T-helper 2 cell treated with Interferon-gamma antibody and Interleukin-4, amounts not matched to agents 100 ng/mL and 5 ng/mL, for 36 hours (primary cell): ENCODE data around the gene RAB41. TPM values are rescaled to one million over a fixed set of nuclear protein-coding genes. Genes with fewer than 3 reads are reported as not detected.
"Not testable (repeated sequence)": the region's sequence is repeated elsewhere in the genome, so short reads cannot be mapped to it uniquely, and the experiment has no call there.

Experiments used
- intact Hi-C: fragments of 100-400 bp; cut with micrococcal nuclease; formaldehyde crosslinking; loops from one replicate; pipeline ENCODE4 v1.15.1; 2023
- total RNA-seq: library from RNA; stranded (reverse); gene quantifications from 2 replicates; pipeline ENCODE4 v1.2.3, GENCODE V29; 2022

RAB41 gene
- total RNA-seq, result not detected in 2 replicates

DNA sequence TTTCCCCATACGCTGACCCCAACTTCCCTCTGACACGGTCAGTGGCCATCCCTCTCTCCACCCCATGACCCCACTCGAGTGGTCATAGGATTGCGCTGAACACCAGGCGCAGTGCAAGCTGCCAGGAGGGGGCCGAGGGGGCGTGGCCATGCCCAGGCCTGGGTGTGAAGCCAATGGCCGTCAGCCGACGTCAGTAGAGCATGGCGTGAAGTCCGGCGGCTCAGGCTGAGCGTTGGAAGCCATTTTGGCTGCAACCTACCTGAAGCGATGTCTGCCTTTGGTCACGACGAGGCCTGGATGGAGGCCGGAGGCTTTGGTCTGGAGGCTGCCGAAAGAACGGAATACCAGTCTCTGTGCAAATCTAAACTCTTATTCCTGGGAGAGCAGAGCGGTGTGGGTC, at the start of gene RAB41:
Gene RAB41 (plus strand): TSS at position 222 of the 400 bp plus-strand sequence. CDS start 46 bp downstream, at position 268.
- intact Hi-C loops, result no loop called here

DNA sequence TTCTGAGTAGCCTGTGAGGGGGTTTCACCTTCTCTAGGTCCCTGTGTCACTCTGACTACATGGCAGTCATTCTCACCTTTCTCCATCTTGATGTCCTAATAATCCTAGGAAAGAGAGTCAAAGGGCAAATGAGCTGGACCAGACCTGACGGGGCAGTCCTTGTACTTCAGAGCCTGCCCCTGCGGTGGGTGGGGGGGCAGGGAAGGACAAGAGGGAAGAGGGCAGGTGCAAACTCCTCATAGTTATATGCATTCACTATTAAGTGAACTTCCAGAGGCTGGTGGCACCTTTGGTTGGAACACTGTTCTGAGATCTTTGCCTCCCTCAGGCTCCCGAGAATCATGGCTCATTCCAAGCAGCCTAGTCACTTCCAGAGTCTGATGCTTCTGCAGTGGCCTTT, 47.6 kb upstream of the RAB41 start, which contains the start of gene AWAT1:
Gene AWAT1 (plus strand): TSS at position 301 of the 400 bp plus-strand sequence. CDS start 41 bp downstream, at position 342.
- intact Hi-C loops, result no loop called here

DNA sequence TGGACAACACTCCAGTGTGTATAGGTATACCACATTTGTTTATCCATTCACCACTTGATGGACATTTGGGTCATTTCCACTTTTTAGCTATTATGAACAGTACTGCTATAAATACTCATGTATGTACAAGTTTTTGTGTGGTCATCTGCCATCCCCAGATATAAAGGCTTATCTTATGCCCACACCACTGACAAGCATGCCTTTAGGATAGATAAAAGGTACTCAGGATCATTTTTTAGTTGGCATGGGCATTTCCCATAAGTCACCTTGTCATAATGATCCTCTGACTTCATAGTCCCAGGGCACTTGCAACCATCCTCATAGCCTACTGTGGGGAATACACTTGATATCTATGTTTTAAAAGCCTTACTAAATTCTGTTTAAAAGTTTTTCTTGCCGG, 41.2 kb upstream of the RAB41 start:
- intact Hi-C loops, result no loop called here

DNA sequence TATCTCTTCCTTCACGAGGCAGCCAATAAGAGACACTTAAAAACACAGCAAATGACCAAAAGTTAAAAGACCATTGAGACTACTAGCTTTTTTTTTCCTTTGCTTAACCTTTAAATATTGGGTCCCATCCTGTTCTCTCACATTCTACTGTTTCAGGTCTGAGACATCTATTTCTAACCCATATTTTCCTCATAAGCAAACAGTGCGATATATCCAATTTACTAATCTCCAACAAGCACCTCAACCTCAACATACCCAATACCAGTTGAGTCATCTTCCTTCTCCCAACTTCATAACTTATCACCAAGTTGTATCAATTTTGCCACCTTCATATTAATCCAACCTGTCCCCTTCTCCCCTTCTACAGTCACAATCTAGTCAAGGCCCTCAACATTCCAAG, 40.5 kb upstream of the RAB41 start:
- intact Hi-C loops, result no loop called here

DNA sequence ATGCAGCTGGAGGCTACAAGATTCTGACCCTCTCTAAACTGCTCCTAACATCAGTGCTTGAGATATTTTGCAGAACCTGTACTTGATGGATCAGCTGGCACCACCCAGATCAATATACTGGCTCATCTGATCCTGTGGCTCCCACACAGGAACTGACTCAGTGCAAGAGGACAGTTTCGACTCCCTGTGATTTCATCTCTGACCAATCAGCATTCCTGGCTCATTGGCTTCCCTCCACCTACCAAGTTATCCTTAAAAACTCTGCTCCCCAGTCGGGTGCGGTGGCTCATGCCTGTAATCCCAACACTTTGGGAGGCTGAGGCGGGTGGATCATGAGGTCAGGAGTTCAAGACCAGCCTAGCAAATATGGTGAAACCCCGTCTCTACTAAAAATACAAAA, 38.4 kb upstream of the RAB41 start:
- intact Hi-C loops, result not testable (repeated sequence)

DNA sequence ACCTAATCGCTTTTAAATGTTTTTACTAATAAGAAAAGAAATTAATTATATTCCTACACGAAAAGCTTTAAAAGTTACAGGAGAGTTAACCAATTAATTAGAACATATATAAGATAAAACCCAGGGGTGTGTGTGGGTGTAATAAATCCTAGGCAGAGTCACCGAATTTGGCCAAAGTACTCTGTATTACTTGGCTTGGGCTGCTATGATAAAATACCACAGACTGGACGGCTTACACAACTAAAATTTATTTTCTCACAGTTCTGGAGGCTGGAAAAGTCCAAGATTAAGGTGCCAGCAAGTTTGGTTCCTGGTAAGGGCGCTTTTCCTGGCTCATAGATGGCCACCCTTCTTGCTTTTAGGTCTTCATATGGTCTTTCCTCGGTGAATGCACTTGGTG, 37.1 kb upstream of the RAB41 start:
- intact Hi-C loops, result no loop called here

DNA sequence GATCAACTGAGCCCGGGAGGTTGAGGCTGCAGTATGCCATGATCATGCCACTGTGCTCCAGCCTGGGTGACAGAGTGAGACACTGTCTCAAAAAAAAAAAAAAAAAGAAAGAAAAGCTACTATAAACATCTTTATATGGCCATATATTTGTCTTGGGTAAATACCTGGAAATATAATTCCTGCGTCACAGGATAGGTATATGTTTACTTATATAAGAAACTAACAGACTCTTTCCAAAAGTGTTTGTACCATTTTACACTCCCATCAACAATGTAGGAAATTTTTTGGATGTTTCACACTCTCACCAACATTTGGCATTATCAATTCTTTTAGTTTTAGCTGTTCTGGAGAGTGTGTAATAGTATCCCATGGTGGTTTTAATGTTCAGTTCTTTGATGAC, 34.7 kb upstream of the RAB41 start:
- intact Hi-C loops, result no loop called here

DNA sequence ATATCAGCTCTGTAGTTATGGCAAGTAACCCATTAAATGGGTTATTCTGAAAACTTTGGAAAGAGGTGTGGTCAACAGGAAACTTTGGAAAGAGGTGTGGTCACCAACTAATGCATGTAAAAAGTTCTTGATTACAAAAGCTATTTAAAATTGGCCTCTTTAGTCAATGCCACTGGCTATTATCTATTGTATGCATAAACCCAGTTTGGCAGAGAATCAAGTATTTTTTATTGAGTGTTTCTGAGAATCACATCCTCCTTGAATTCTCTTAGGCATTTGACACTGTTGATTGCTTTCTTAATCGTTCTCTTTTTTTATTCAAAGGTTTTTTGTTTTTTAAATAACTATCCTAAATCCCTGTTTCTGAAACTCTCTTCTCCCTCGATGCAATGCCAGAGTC, 29.5 kb upstream of the RAB41 start:
- intact Hi-C loops, result no loop called here

DNA sequence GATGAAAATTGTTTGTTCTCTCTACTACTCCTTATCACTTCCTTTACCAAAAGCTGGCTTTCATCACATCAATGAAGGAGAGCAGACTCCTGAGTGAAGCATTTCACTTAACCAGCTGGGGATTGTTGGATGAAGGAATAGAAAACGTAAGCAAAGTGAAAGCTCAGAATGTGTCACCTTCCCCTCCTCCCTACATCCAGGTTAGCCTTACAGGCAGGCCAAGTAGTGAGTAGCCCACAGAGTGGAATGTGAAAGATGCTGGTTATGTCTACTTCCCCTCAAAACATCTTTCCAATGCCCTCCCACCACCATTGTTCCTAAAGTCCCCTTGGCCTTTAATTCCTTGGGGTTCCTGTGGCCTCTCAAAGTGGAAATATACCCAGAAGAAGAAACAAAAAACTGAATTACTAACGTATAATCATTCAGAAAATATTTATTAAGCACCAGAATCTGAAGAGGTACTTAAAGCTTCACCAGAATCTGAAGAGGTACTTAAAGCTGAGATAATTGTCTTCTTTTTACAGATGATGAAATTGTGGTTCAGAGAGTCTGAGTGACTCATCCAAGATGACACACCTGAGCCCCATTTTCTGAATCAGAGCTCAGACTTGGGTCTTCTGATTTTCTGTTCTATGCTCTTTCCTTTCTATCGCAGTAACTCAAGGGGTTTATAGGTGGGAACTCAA, 28.5 kb upstream of the RAB41 start:
- intact Hi-C loops, result no loop called here

DNA sequence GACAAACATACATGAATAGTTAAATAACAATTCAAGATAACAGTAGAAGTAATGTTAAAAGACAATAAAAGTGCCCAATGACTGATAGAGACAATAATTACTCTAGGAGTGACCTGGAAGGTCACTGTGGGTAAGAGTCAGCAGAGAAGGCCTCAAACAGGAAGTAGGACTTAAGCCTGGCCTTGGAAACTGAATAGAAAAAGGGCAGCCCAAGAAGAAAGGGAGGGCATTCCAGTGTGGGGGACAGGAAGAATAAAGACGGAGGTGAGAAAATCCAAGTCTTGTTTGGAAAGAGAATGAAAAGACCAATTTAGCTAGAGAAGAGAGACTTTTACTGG, 27.9 kb upstream of the RAB41 start:
- intact Hi-C loops, result no loop called here

DNA sequence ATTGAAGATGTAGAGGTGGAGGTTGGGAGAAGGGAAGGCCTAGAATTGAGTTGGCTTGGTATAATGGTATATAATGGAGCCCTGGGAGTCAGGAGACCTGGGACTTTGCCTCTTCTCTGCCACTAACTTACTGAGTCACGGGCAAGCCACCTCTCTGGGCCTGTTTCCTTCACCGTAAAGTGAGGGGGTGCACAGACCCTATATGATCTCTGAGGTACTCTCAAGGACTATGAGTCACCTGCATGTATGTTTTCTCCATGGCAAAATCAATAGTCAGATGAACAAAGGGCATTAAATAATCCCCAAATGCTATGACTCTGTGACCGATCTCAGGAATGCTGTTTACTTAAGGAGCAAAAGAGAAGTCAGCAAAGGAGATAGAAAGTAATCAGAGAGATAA, 27.1 kb upstream of the RAB41 start:
- intact Hi-C loops, result no loop called here

DNA sequence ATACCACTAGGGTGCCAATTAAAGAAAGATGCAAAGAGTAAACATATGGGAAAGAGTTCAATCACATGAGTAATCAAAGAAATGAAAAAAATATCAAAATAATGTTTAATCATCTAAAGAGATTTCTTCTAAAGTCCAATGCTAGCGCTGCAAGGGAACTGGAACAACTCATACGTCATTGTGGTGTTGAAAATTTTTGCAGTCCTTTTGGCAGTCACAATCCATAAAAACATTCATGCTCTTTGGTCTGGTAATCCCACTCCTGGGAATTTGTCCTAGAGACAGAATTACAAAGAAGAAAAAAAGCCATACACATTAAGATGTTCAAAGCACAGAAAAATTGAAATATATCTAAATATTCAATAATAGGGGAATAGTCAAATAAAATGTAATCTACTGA, 26.5 kb upstream of the RAB41 start:
- intact Hi-C loops, result no loop called here

DNA sequence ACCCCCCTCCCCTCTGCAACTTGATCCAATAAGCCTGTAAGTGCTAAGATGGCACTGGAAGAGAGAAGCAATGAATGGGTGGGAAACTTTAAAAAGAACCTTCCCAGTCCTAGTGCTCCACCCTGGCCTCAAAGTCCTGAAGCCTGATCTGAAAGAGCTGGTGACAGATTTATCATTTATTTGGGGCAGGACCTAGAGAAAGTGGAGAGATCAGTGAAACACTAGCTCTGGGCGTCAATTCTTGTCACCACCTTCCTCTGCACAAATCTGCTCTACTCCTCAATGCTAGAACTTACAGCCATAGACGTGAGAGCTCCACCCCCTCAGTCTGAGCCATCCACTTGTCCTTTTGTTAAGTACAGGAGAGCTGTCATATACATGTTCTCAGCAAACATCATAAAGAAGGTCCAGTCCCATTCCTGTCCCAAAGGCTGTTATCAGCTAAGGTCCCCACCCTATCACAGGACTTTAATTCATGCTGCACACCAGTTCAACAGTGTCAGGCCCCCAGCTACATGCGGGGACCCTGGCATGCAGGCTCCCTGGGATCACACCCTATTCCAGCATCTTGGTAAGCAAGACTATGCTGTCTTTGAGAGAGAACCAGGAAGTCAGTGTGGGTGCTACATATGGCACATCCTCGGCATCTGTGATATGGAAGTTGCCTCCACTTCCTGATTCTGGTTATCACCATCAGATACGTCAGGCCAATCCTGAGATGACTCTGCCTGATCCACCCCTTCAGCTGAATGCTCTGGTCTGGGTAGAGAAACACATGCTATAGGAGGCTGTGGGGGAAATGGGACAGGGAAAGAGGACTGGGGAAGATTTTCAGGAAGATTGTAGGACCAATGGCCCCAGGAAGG, 24.3 kb upstream of the RAB41 start:
- intact Hi-C loops, result no loop called here

DNA sequence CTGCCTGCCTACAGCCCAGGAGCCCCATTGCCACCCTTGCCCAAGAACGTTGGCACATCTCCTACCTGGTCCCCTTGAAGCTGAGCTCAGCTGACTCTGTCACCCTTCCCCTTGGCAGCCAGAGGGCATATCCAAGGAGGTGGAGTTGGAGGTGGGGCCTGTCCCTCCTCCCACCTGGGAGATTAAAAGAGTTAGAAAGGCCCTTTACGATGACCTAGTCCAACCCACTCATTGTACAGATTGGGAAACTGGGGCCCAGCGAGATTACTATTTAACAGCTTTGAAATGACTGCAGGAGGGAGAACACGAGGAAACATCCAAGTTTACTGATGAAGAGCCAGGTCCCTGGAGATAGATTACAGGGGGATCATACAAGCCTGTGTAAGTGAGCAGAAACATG, 21.9 kb upstream of the RAB41 start, which contains the start of gene P2RY4:
Gene P2RY4 (minus strand): TSS at position 101 of the 400 bp plus-strand sequence. CDS start 580 bp downstream, outside the sequence.
- intact Hi-C loops, result no loop called here

DNA sequence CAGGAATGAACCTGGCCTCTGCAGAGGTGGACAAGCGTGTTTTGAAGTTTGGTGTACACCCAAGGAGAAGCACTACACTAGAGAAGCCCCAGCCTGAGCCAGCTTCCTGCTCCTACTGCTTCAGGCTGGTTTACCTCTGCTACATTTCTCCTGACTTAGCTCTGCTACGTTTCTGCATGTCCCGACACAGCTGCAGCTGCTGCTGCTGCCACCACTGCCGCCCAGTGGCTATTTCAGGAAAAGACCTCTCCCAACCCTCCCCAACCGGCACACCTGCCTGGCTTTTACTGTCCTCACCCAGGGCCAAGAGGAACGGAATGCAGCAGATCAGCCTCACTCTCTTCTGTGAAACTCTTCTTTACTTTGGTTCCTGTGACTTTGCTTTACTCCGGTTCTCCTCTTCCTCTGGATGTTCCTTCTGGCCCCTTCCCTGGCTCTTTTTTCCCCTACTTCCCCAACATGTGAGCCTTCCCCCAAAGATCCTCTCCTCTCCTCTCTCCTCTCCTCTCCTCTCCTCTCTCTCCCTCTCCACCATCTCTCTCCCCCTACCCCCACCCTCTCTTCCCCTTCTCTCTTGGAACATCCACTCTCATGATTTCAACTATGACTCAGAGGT, 18.9 kb upstream of the RAB41 start:
- intact Hi-C loops, result no loop called here

DNA sequence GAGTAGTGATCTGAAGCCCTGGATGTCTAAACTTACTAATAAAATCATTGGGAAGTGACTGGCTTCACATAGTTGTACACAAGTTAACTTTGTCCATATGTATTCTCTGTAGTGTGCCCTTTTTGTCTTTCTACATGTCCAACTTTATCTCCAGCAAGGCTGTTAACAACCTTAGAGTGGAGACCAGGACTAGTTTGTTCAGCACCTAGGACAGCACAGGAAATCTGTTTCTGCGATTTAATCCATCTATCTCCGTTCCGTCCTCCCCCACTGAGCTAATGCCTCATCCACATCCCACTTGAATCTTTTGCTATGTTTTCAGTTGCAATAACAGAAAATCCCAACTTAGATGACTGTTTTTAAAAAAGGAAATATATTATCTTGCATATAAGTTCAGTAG, 17.2 kb upstream of the RAB41 start:
- intact Hi-C loops, result no loop called here

DNA sequence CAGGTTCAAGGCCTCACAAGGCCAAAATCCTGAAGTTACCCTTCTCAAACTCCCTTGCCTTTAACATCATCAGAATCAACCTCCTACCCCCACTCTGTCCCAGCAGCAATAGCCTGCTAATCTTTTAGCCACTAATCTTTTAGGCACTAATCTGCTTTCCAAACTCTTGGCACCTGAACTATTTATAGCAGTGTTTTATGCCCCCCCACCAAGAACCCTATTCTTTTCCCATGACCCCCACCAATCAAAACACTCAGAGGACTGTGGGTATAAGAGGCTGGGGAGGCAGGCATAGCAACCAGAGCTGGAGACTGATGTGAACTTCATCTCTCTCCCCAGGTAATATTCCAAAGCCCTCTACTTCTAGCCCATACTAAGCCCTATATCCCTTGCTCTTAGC, 13.9 kb upstream of the RAB41 start, which contains the start of gene ARR3:
Gene ARR3 (plus strand): TSS at position 301 of the 400 bp plus-strand sequence. CDS start 1,052 bp downstream, outside the sequence.
- intact Hi-C loops, result no loop called here

DNA sequence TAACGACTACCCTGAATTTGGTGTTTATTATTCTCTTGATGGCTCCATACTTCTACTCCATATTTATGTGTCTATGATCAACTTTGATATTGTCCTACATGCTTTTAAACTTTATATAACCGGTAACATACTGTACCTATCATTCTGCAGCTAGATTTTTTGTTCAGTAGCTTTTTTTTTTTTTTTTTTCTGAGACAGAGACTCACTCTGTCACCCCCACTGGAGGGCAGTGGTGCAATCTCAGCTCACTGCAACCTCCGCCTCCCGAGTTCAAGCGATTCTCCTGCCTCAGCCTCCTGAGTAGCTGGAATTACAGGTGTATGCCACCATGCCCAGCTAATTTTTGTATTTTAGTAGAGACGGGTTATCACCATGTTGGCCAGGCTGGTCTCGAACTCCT, 7.9 kb upstream of the RAB41 start:
- intact Hi-C loops, result not testable (repeated sequence)

DNA sequence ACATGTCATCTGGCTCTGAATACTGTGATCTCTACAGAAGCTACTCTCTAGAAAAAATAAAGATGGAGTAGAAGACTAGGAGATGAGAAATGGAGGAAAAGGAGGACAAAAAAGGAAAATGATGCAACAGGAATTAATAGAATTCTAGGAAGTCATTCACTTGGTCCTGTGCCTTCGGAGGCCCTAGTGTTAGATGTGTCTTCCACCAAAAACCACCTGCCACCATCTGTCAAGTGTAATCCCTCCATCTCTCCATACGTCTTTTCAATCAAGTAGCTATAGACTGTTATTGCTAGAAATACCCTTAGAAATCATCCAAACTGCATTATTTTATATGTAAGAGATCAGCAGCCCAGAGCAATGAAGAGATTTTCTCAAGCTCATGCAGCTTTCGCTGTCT, 2.9 kb upstream of the RAB41 start:
- intact Hi-C loops, result no loop called here

DNA sequence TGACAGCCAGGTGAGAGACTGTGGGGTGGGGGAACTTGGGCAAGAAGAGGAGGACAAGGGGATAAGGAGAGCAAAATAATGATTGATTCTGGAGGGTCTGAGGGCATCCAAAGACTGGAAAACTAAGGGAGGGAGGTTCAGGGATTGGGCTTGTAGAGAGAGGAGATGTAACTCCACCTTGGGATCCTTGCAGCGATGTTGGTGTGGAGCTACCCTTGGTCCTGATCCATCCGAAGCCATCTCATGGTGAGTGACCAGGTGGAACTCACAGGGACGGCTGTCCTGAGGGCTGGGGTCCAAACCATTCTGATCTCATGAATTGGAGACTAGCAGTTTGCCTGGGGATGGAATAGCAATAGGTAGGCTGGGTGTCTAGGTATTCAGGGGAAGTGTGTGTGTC, 1.4 kb upstream of the RAB41 start:
- intact Hi-C loops, result no loop called here

DNA sequence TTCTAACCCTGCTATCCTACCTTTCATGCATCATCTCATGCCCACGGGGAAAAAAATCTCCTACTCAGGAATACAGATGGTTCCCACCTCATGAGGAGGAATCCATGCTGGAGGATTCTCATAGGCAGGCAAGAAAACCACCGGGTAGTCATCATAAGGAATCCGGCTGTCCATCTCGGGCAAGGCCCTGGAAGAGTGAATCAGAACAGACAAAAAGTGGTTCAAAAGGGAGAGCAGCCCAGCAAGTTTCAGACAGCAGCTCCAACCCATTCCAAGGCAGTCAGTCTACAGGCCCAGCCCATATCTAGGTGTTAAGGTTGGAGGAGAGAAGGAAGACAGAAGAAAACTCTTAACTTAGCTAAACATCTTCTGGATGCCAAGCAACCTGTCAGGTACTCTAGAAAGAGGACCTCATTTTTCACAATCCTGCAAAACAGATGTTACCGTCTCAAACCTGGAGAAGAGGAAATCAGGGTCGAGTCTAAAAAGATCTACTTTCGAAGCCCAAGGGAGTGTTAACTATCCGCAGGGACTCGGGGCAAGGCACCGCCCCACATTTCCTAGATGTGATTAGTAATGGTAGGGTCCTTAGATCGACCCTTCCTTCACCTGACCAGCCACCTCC, 7.3 kb downstream of the RAB41 start:
- intact Hi-C loops, result loop anchor here (1.0 kb wide), 1 partner anchor 156 kb away; the partner anchor contains the start of gene IGBP1
